HepG2 (cell line): ENCODE results near the gene HNRNPL.
A peak's percentile ranks its signal among the peaks of the same experiment; 100 is the strongest.

Source experiments
- ATF7 ChIP-seq, 2 experiments: fragments of 450-650 bp in 1 of 2; sonication (generic) in 1 of 2; formaldehyde crosslinking in 1 of 2; IDR thresholded peaks; 2 replicates each; pipeline versions ENCODE4 v1.4.0 to v1.6.1; 2016 to 2020; ENCODE audit warnings: antibody characterized with exemption in 1 of 2, mild to moderate bottlenecking in 1 of 2, missing genetic modification reagents in 1 of 2
- CTCF ChIP-seq: sonication (generic); formaldehyde crosslinking; IDR thresholded peaks from 2 replicates; pipeline ENCODE4 v1.5.0; 2020; ENCODE audit warnings: mild to moderate bottlenecking, missing genetic modification reagents, moderate library complexity
- KDM1A ChIP-seq: IDR thresholded peaks from 2 replicates; pipeline ENCODE4 v1.6.1; 2016; ENCODE audit warnings: missing compliant biosample characterization
- MAX ChIP-seq: IDR thresholded peaks from 2 replicates; pipeline ENCODE4 v1.6.1; 2012; ENCODE audit warnings: inconsistent platforms
- MEIS2 ChIP-seq: sonication (generic); formaldehyde crosslinking; IDR thresholded peaks from 2 replicates; pipeline ENCODE4 v1.9.0; 2021; ENCODE audit warnings: mild to moderate bottlenecking, missing genetic modification reagents
- NFE2L2 ChIP-seq: fragments of 150-350 bp; IDR thresholded peaks from 2 replicates; pipeline ENCODE4 v1.6.1; 2014; ENCODE audit warnings: low read length
- POLR2A ChIP-seq, 2 experiments: IDR thresholded peaks; 2 replicates each; pipeline ENCODE4 v1.6.1; 2011; ENCODE audit warnings: low read depth in 2 of 2, low read length in 2 of 2, mild to moderate bottlenecking in 1 of 2, moderate library complexity in 1 of 2; ENCODE audit not compliant: insufficient read depth in 1 of 2
- PTBP1 ChIP-seq: fragments of 200-400 bp; formaldehyde crosslinking; IDR thresholded peaks from 2 replicates; pipeline ENCODE4 v1.6.1; 2018; ENCODE audit warnings: low read length, low read depth; ENCODE audit not compliant: poor library complexity, severe bottlenecking
- REST ChIP-seq, 2 experiments: IDR thresholded peaks; 2 replicates each; pipeline ENCODE4 v1.6.1; 2011 to 2012; ENCODE audit warnings: low read length in 2 of 2, borderline replicate concordance in 1 of 2, low read depth in 1 of 2, mild to moderate bottlenecking in 1 of 2, moderate library complexity in 1 of 2
- RNF2 ChIP-seq: fragments of 450-650 bp; conservative IDR thresholded peaks from 2 replicates; pipeline ENCODE4 v1.6.1; 2016; ENCODE audit warnings: low read depth
- YY1 ChIP-seq: IDR thresholded peaks from 2 replicates; pipeline ENCODE4 v1.6.1; 2011; ENCODE audit warnings: low read length, low read depth, moderate library complexity, mild to moderate bottlenecking; ENCODE audit not compliant: insufficient read depth, insufficient replicate concordance
- ZBTB1 ChIP-seq: sonication (generic); formaldehyde crosslinking; IDR thresholded peaks from 2 replicates; pipeline ENCODE4 v1.4.0; 2020; ENCODE audit warnings: missing genetic modification reagents, borderline replicate concordance
- ZZZ3 ChIP-seq: sonication (generic); formaldehyde crosslinking; IDR thresholded peaks from 2 replicates; pipeline ENCODE4 v1.4.0; 2020; ENCODE audit warnings: missing genetic modification reagents, mild to moderate bottlenecking, borderline replicate concordance

DNA sequence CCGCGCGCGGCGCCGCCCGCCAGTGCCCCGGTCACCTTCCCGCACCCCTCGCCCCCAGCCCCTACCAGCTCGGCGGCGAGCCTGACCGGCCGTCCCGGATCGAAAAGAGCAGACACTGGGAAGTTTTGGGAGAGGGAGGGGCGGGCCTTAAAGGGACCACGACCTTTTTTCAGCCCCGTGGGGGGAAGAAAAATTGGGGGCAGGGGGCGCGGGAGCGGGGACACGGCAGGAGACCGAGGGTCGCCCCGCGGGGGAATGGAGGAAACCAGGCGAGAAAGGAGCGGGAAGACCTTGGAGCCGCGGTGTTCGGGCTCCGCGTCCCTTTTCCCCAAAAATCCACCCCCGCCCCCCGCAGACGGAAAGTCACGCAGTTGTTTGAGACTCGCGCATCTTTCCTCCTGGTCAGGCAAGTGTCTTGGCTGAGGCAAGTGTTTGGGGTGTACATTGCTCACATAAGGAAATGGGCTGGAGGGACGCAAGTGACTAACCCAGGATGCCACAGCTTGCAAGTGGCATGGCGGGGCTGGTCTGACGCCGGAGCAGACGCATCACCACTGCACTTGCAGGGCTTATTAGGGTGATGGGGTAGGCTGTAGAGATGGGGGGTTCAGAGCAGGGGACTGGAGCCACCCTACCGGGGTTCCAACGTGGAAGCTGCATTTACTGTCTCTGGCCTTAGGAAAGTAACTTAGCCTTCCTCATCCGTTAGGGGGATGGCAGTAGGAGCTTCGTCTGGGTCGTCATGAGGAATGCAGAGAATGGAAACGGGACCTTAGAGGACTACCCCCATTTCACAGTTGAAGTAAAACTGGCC, 2.7 kb upstream of the HNRNPL start:
- TF ChIP-seq NFE2L2 (no peak), CTCF (0 out of 2 replicates have a peak, but pooled peaks have one; percentile 7), POLR2A (IDR thresholded peaks at IDR 0.05; ENCODE audit: insufficient read depth in 1 of 2, low read depth in 2 of 2, low read length in 2 of 2) (peak in 1 of 2 experiments; percentile 37; a peak in 1 of 4 replicates), MEIS2 (CRISPR knock-in tag) (no peak), MAX (no peak), RNF2 (no peak), YY1 (peak; percentile 46), KDM1A (CRISPR knock-in tag) (no peak), ZZZ3 (no peak), PTBP1 (no peak), ZBTB1 (no peak), ATF7 (IDR thresholded peaks at IDR 0.05) (no peak), ATF7 (CRISPR knock-in tag; IDR thresholded peaks at IDR 0.05) (no peak), REST (IDR thresholded peaks at IDR 0.05; ENCODE audit: borderline replicate concordance in 1 of 2, low read depth in 1 of 2, low read length in 2 of 2) (no peak)
